C4-2B (cell line): ENCODE measurements around the gene CISTR.

Source experiments
- H3K27ac ChIP-seq: fragments of 450-650 bp; 2 replicates; pipeline ENCODE4 v1.5.1; 2017
- ZFX ChIP-seq: fragments of 450-650 bp; IDR thresholded peaks from 2 replicates; pipeline ENCODE4 v1.6.1; 2017
- TF ChIP-seq, protein P1 (sequence below): fragments of 450-650 bp; conservative IDR thresholded peaks from 2 replicates; pipeline ENCODE4 v1.5.1; 2017; ENCODE audit warnings: mild to moderate bottlenecking

Gene CISTR

DNA sequence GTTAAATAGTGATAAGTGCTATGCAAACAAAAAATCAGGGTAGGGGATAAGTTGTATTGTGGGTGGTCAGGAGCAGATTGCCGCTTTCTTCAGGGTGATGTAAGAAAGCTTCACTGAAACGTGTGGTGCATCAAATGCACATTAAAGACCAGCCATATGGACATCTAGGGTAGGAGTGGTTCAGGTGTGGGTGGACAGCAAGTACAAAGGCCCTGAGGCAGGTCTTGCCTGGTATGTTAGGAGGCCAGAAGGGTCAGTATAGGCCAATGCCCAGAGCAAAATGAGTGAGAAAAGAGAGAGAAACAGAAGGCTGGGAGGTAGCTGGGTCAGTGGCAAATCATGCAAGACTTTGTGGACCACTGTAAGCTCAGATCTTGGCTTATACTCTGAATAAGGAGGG, 25.6 kb upstream of the CISTR start:
- TF ChIP-seq, protein P1, sequence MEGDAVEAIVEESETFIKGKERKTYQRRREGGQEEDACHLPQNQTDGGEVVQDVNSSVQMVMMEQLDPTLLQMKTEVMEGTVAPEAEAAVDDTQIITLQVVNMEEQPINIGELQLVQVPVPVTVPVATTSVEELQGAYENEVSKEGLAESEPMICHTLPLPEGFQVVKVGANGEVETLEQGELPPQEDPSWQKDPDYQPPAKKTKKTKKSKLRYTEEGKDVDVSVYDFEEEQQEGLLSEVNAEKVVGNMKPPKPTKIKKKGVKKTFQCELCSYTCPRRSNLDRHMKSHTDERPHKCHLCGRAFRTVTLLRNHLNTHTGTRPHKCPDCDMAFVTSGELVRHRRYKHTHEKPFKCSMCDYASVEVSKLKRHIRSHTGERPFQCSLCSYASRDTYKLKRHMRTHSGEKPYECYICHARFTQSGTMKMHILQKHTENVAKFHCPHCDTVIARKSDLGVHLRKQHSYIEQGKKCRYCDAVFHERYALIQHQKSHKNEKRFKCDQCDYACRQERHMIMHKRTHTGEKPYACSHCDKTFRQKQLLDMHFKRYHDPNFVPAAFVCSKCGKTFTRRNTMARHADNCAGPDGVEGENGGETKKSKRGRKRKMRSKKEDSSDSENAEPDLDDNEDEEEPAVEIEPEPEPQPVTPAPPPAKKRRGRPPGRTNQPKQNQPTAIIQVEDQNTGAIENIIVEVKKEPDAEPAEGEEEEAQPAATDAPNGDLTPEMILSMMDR = no peak
- no peak for TF ChIP-seq ZFX
- H3K27ac ChIP-seq = peak overlapping the region; percentile 43; the same call in 1 of the 2 replicates

DNA sequence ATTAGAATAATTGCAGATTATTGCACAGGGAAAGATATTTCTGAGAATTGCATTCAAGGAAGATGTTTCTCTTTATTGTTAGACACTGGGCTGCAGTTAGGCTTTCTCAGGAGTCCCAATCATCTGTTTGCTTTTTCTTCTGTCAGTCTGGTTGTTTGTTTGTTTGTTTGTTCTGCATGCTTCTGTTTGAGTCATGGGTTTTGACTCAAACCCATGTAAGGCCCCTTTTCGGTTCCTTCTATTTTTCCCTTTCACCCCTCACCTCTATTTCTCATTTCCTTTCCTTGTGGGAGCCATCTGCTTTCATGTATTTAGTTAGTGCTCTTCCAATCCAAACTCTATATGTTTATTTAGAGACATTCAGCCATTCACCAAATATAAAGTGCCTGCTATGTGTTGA, 25.1 kb upstream of the CISTR start:
- peak overlapping the region; percentile 83; the same call in 1 of the 2 replicates for H3K27ac ChIP-seq
- TF ChIP-seq, protein P1 = no peak

DNA sequence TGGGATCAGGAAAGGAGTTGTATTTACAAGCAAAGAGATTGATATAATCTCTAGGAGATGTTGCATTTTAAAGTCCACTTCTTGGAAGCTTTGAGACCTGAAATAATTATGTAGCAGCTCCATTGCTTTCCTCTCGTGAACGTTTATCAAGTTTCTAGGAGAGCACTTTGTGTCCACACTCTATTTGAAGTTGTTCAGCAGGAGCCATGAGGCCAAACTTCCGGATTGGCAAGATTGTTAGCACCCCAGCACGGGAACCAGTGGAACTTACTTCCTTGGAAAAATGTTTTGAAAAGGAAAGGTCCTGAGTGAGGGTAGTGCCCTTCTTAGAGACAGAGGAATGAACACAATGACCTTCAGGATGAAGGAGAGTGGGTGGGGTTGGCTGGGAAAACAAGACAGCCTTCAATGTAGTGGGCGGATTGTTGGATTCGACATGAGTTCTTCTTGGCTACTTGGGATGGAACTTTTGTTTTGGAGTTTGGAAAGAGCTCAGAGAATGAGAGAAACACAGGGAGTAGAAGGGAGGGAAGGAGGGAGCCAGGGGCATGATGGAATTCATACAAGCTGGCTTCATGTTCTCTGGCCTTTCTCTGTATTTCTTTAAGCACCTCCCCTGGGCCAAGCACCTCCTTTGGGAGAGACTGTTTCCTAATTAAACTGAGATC, 23.8 kb upstream of the CISTR start:
- peak overlapping the region; percentile 83; the same call in 1 of the 2 replicates for H3K27ac ChIP-seq
- TF ChIP-seq, protein P1 = no peak
- TF ChIP-seq ZFX = no peak

DNA sequence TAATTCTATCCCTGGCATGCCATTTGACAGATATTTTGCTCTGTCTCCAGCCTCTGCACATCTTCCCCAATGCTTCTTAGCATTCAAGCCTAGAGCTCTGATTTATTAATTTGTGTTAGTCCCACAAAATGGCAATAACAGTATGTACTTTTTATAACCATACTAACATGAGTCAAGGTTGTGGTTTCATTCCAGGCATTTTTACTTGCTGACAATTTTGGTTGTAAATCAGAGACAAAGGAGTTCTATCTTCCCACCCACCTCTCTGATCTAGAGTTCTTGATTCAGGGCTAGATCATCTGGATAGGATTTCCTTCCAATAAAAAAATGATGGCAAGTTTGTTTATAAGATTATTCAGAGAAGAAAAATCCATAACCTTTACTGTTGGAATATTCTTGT, 18.5 kb upstream of the CISTR start:
- H3K27ac ChIP-seq = no peak overlapping the region
- no peak for TF ChIP-seq ZFX
- TF ChIP-seq, protein P1 = no peak

DNA sequence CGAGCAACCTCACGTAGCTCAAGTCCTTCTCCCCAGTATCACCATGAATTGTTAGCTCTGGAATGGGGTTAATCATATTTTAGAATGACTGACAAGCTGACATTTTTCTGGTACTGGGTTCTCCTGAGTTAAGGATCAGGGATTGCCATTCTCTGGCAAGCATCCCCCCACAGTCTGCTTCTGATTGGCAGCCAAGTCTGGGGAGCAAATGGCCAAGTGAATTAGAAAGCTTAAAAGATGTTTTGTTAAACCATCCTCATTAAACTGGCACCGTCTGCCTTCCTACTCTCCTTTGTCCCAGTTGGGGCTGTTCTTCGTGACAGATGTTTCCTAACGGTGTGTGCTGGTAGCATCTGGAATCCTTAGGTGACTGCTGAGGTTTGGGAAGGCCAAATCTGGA, 17.2 kb upstream of the CISTR start:
- TF ChIP-seq, protein P1 = no peak
- no peak for TF ChIP-seq ZFX
- no peak overlapping the region for H3K27ac ChIP-seq

DNA sequence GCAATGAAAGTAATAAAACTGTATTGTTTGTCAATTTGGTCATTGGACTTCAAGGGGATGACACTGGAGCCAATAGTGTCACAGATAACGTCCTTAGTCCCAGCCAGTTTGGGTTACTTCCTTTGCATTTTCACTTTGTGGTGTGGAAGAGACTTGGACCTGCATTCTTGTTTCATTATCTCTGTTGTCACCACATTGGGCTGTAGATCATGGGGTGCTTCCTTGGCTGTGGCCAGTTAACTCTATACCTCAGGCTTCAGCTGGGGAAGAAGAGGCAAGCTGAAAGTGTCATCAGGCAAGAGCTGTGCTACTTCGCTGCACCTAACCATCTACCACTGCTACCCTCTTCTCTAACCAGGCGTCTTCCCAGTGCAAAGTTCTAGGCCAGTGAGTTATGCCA, 15.1 kb upstream of the CISTR start:
- H3K27ac ChIP-seq = no peak overlapping the region
- no peak for TF ChIP-seq ZFX
- TF ChIP-seq, protein P1 = no peak

DNA sequence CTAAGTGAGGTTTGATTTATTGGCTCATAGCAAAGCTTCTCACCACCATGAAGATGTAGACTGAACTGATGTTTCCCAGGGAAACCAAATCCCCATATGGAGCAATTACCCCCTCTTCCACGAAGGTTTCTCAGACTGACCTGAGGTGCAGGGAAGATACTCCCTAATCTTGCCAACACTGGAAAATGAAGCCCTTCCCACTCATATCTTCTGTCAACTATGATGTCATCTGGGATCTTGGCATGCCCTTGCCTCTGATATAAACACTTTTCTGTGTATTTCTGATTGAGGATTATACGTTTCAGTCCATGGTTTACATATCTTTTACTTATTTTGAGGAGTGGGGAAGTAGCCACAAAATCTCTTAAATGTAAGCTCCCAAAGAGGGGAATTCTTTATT, 14.1 kb upstream of the CISTR start:
- no peak for TF ChIP-seq ZFX
- TF ChIP-seq, protein P1 = no peak

More for the DNA sequence above, 14.1 kb upstream of the CISTR start:
- no peak overlapping the region for H3K27ac ChIP-seq
